SIG-M5 (cell line): ENCODE data around the gene IL1A.

Experiments used
- DNase-seq: peaks from one replicate; lab custom pipeline; 2025; lab: John Stamatoyannopoulos, UW

Gene IL1A

GRCh38 chr2:112792419-112792818 is 8.1 kb upstream of the IL1A start:
- no peak for DNase-seq

GRCh38 chr2:112791693-112792230 is 7.5 kb upstream of the IL1A start:
- no peak for DNase-seq

GRCh38 chr2:112791019-112791418 is 6.7 kb upstream of the IL1A start:
- no peak for DNase-seq

GRCh38 chr2:112790305-112790704 is 6.0 kb upstream of the IL1A start:
- DNase-seq = no peak

GRCh38 chr2:112789186-112789585 is 4.9 kb upstream of the IL1A start:
- DNase-seq = no peak

- no peak for DNase-seq
These were observed 4.4 kb upstream of the IL1A start for GRCh38 chr2:112788653-112789052.

GRCh38 chr2:112787729-112788393 is 3.6 kb upstream of the IL1A start:
- DNase-seq = peak; percentile 58

- DNase-seq = no peak
These were observed 3.0 kb upstream of the IL1A start for GRCh38 chr2:112787294-112787693.

- no peak for DNase-seq
These were observed 1.0 kb downstream of the IL1A start for GRCh38 chr2:112783187-112783714.

GRCh38 chr2:112782234-112782799 is 2.0 kb downstream of the IL1A start:
- DNase-seq = no peak

- DNase-seq = no peak
These were observed 4.7 kb downstream of the IL1A start for GRCh38 chr2:112779598-112779997.

GRCh38 chr2:112777036-112777435 is 7.3 kb downstream of the IL1A start:
- no peak for DNase-seq

GRCh38 chr2:112776113-112776512 is 8.2 kb downstream of the IL1A start:
- no peak for DNase-seq

GRCh38 chr2:112774536-112775285 is 9.6 kb downstream of the IL1A start:
- no peak for DNase-seq

- DNase-seq = no peak
These were observed 10.7 kb downstream of the IL1A start for GRCh38 chr2:112773556-112773955.

- no peak for DNase-seq
These were observed 11.3 kb downstream of the IL1A start for GRCh38 chr2:112772911-112773475.

GRCh38 chr2:112772322-112772721 is 12.0 kb downstream of the IL1A start:
- DNase-seq = peak; percentile 52

GRCh38 chr2:112768432-112768831 is 15.9 kb downstream of the IL1A start:
- no peak for DNase-seq

- DNase-seq = no peak
These were observed 16.5 kb downstream of the IL1A start for GRCh38 chr2:112767693-112768330.

GRCh38 chr2:112765251-112765650 is 19.0 kb downstream of the IL1A start:
- no peak for DNase-seq

- DNase-seq = peak; percentile 88
These were observed 19.9 kb downstream of the IL1A start, which contains the start of gene CKAP2L for GRCh38 chr2:112764071-112765044. CKAP2L (minus strand) TSS chr2:112764609; CDS start chr2:112764598, 11 bp downstream.
